Stimulated activated CD8-positive, alpha-beta memory T cell treated with anti-CD3 and anti-CD28 coated beads, Interleukin-12 subunit alpha, Interleukin-12 subunit beta, amount 100 ng/mL, for 24 hours (primary cell): ENCODE measurements around the gene TPPP3.
"Not testable (repeated sequence)": the region's sequence is repeated elsewhere in the genome, so short reads cannot be mapped to it uniquely, and the experiment has no call there.

Source experiments
- DNase-seq: peaks from one replicate; pipeline ENCODE4 v3.0.0-alpha.2; 2020; ENCODE audit errors: extremely low read depth

TPPP3 gene

DNA sequence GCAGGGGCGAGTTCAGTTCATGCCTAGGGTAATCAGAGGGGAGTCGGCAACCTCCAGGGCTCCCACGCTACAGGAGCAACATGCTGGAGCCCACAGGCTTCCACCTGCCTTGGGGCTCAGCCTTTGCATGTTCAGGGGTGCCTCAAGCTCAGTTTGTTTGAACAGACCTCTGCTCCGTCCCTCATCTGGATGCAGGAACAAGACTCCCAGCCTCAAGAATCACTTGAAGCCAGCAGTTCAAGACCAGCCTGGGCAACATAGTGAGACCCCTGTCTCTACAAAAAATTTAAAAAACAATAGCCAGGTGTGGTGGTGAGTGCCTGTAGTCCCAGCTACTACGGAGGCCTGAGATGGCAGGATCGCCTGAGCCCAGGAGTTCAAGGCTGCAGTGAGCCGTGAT is 32.7 kb upstream of the TPPP3 start:
- no peak for DNase-seq

DNA sequence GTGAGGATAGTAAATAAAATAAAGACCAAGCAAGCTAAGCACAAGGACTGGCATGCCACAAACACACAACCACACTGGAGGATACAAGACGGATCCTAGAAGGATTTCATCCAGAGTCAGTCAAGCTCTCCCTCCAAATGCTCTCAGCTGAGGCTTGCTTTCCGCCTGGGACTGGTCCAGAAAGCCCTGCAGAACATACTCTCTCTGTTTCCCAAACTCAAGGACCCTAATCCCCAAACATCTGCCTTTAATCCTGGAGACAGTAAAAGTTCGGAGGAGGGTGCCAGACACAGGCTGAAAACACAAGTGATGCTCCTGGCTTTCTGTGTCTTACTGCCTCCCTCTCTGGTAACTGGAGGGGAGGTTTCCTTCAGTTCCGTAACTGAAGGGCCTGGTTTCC is 32.3 kb upstream of the TPPP3 start:
- no peak for DNase-seq

DNA sequence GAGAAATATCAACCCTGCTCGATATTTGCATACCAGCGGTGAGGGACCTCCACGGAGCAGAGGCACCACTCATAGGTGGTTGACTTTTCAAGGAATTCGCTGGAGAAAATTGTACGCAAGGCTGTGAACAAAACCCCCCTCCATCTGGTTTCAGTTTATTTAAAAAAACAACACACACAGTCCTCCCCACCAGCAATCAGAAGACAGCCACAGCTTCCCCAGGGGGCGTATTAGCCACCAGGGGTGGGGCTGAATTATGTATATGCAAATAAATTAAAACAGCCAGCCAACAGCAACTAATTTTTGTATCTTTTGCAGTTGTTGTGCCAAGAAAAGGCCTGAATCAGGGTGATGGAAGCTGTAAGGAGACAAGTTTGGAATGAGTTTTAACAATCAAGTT is 31.8 kb upstream of the TPPP3 start:
- DNase-seq: no peak

DNA sequence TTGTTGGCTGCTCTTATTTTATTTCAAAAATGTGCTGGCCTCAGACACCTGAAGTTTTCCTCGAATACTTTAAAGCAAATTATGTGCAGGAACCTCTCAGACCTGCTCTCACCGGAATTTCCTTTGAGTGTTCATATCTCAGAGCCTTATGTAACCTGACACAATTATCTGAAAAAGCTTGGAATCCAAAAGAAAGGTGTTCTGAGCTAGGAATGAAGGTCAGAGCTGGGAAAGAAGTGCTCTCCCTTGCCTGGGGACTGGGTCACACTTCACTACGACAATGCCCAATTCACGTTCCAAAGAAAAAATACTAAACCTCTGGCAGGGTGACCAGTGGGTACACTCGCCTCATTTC is 30.9 kb upstream of the TPPP3 start:
- no peak for DNase-seq

GRCh38 chr16:67423611-67424260 is 30.4 kb upstream of the TPPP3 start:
- DNase-seq: no peak

- DNase-seq: no peak
Measured at GRCh38 chr16:67423015-67423414, 29.7 kb upstream of the TPPP3 start.

GRCh38 chr16:67421030-67421429 is 27.7 kb upstream of the TPPP3 start:
- DNase-seq: no peak

GRCh38 chr16:67419931-67420330 is 26.6 kb upstream of the TPPP3 start:
- DNase-seq: no peak

DNA sequence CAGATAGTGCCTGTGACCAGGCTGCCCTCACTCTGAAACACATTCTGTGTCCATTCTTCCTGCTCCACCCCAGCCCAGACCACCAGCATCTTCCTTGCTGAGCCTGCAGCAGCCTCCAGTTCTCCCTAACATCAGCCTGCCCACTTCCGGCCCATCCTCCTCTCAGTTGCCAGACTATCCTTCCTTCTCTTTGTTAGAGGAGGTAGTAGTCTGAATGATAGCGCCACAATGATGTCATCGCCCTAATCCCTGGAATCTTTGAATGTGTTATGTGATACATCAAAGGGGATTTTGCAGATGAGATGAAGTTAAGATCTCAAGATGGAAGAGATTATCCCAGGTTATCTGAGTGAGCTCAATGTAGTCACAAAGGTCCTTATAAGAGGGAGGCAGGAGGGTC is 26.2 kb upstream of the TPPP3 start:
- DNase-seq: no peak

- no peak for DNase-seq
Measured at GRCh38 chr16:67417333-67418061, 24.2 kb upstream of the TPPP3 start.

DNA sequence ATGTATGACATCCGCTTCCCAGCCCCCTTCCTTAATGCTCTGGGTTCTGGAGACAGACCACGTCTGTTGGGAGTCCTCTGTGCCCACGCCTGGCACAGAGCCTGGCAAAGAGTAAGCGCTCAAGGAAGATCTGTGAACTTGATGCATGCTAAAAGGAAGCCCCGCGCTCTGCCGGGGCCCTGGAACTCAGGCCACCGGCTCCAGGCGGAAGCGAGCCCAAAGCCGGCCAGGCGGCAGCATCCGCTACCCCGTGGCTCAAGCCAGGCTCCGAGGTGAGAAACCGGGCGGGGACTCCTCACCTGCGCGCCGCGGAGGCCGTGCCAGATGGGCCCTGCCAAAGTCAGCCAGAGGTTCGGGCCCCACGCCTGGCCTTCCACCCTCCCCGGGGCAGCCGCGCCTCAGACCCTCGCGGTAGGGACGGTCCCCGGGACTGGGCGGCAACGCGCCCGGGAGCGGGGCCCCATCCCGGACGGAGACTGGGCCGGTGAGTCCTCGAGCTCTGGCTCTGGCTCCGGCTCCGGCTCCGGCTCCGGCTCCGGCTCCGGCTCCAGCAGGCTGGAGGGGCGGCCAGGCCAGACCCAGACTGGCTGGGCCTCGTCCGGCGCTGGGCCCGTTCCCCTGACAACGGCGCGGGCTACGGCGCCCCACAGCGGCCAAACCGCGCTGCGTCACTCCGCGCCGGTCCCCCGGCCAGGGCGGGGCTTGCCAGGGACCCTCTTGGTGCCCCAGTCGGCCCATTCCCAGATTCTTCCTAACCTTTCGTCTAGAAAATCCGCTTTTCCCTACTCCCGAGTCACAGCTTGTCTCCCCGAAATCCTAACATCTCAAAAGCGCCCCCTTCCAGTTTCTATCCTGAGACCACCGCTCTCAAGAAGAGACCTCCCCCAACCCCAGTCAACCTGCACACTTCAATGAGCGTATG is 22.8 kb upstream of the TPPP3 start, which contains the start of gene ZDHHC1:
ZDHHC1 (minus strand) TSS at position 606 of the 922 bp plus-strand sequence. CDS start 8,702 bp downstream, outside the sequence.
- no peak for DNase-seq

GRCh38 chr16:67415421-67415820 is 22.1 kb upstream of the TPPP3 start:
- not testable (repeated sequence) for DNase-seq

GRCh38 chr16:67413978-67414911 is 20.9 kb upstream of the TPPP3 start:
- DNase-seq: no peak

DNA sequence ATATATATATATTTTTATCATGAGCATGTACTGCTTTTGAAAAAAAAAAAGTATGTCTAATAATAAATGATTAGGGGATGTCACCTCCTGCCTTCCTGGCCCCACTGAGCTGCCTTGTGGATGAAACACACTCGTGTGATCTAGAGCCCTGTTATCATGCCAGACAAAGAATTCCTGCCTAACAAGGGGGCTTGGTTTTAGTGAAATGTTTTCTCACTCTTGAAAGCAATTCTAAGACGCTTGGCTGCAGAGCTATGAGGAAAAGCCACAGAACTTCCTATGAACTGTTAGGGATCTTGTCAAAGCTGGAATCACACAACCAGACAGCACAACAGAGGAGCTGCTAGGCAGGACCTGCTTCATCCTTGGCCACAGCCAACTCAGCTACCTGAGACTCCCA is 19.0 kb upstream of the TPPP3 start:
- DNase-seq: no peak

GRCh38 chr16:67411339-67411738 is 18.0 kb upstream of the TPPP3 start:
- DNase-seq: no peak

GRCh38 chr16:67409631-67410030 is 16.3 kb upstream of the TPPP3 start:
- no peak for DNase-seq

GRCh38 chr16:67407788-67408452 is 14.6 kb upstream of the TPPP3 start:
- DNase-seq: no peak

- DNase-seq: no peak
Measured at GRCh38 chr16:67407176-67407787, 14.0 kb upstream of the TPPP3 start.

DNA sequence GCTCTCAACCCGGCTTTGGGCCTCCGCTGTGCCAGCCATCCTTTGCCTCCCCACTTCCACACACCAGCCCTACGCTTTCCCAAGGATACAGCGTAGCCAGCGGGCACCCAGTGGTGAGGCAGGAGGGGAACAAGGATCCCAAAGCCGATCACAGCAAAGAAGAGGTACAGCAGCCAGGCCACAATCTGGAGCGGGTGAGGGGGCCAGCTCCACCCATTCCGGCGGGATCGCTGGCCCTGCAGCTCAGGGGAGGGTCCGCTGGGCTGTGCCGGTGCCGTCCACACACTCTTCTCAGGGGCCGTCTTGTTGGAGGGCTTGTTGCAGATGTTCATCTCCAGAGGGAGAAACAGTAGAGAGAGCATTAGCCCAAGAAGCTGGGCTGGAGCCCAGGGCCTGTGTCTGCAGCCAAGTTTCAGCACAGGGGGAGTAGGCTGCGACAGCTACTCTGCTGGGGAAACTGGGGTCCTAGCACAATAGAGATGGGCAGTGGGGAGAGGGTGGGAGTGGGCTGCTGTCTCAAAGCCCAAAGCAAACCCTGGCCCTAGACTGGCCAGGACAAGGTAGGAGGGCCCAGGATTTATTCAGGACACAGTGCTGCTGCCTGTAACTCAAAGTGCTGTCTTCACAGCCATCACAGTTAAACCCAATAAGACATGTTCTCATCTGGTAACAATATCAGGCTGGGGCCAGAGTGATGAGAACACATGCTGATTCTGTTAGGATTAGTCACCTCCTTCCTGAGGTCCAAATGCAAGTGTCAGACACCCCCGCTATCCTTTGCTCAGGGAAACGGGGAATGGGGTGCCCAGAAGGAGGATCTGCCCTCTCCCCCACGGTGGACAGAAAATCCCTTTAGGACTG is 13.0 kb upstream of the TPPP3 start:
- DNase-seq: no peak
